Endothelial cell (in vitro differentiated cells): ENCODE measurements around the gene PDZD2. TPM values are rescaled to one million over a fixed set of nuclear protein-coding genes. Genes with fewer than 3 reads are reported as not detected.

Experiments used
- DNase-seq: peaks from one replicate; pipeline ENCODE4 v3.0.0; 2021; ENCODE audit warnings: low spot score
- H3K27ac Mint-ChIP-seq: one replicate; pipeline ENCODE4 v1.8.0; 2021; ENCODE audit warnings: mixed read lengths, inconsistent platforms; ENCODE audit not compliant: unreplicated experiment
- H3K27me3 Mint-ChIP-seq: one replicate; pipeline ENCODE4 v1.8.0; 2021; ENCODE audit warnings: mild to moderate bottlenecking, moderate library complexity, mixed read lengths, inconsistent platforms; ENCODE audit not compliant: unreplicated experiment
- H3K36me3 Mint-ChIP-seq: one replicate; pipeline ENCODE4 v1.8.0; 2021; ENCODE audit warnings: mild to moderate bottlenecking, low read depth, mixed read lengths, inconsistent platforms; ENCODE audit not compliant: unreplicated experiment
- H3K4me1 Mint-ChIP-seq: one replicate; pipeline ENCODE4 v1.8.0; 2021; ENCODE audit warnings: mild to moderate bottlenecking, mixed read lengths, inconsistent platforms; ENCODE audit not compliant: unreplicated experiment
- H3K4me3 Mint-ChIP-seq: one replicate; pipeline ENCODE4 v1.8.0; 2021; ENCODE audit warnings: mild to moderate bottlenecking, mixed read lengths, inconsistent platforms; ENCODE audit not compliant: unreplicated experiment
- H3K9me3 Mint-ChIP-seq: one replicate; pipeline ENCODE4 v1.8.0; 2021; ENCODE audit warnings: mixed read lengths, inconsistent platforms; ENCODE audit not compliant: unreplicated experiment
- total RNA-seq: library from RNA; stranded (reverse); fragmentation: NEBNext Ultra II Directional; extraction: Animal tissue kit (Norgen Biotek cat#: 25700); gene quantifications from one replicate; pipeline ENCODE4 v1.2.1, GENCODE V29; 2021; ENCODE audit not compliant: unreplicated experiment
- TF ChIP-seq, protein P1 (sequence below): fragments of 200-600 bp; sonication (generic); IDR thresholded peaks from one replicate; pipeline ENCODE4 v1.5.0; 2021; ENCODE audit warnings: antibody characterized with exemption; ENCODE audit not compliant: unreplicated experiment

PDZD2 gene
- total RNA-seq, 1 donor from 2014 or later = 71.1 TPM

DNA sequence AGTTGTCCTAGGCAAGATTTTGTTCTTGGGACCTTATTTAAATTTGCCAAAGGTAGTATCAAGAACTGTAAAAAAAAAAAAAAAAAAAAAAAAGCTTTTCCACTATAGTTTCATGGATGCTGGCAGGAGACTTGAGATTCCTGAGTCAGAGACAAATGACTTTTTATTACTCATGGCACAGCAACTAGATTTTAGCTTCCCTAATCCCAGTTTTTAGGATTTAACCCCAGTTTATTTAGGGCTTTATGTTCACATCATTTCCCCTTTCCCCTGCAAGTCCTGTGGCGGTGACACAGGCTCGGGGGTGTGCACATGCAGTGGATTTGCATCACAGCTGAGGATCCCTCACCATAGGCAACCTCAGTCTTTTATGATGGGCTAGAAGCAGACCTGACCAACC is 390.3 kb downstream of the PDZD2 start:
- H3K27ac Mint-ChIP-seq = no peak overlapping the region
- peaks cover 62% of the 10 kb centered on the region for H3K4me1 Mint-ChIP-seq
- no peaks in the 10 kb centered on the region for H3K9me3 Mint-ChIP-seq
- TF ChIP-seq, protein P1, sequence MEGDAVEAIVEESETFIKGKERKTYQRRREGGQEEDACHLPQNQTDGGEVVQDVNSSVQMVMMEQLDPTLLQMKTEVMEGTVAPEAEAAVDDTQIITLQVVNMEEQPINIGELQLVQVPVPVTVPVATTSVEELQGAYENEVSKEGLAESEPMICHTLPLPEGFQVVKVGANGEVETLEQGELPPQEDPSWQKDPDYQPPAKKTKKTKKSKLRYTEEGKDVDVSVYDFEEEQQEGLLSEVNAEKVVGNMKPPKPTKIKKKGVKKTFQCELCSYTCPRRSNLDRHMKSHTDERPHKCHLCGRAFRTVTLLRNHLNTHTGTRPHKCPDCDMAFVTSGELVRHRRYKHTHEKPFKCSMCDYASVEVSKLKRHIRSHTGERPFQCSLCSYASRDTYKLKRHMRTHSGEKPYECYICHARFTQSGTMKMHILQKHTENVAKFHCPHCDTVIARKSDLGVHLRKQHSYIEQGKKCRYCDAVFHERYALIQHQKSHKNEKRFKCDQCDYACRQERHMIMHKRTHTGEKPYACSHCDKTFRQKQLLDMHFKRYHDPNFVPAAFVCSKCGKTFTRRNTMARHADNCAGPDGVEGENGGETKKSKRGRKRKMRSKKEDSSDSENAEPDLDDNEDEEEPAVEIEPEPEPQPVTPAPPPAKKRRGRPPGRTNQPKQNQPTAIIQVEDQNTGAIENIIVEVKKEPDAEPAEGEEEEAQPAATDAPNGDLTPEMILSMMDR = no peak
- peaks cover 19% of the 10 kb centered on the region for H3K36me3 Mint-ChIP-seq
- peaks cover 2% of the 10 kb centered on the region for H3K27me3 Mint-ChIP-seq
- peak overlapping the region; percentile 21 for H3K4me3 Mint-ChIP-seq
- DNase-seq = no peak

DNA sequence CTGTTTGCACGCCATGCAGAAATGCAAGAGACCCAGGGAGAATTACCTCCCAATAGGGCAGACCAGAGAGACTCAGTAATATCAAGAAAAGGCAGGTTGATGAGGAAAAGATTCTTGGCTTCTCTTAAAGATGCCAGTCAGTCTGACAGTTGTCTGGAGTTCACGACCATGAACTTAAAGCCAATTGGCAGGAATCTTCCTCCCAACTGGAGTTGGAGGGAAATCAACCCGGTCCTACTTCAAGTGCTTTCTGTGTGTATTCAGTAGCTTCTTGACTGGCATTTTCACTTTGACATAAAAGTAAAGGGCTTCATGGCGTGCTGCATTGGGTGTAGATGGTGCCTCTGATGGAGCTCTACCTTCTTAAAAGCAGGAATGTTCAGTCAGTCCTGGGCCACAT is 390.9 kb downstream of the PDZD2 start:
- Mint-ChIP-seq H3K27me3 (peaks cover 2% of the 10 kb centered on the region), H3K36me3 (peaks cover 21% of the 10 kb centered on the region), H3K4me3 (no peak overlapping the region), H3K27ac (no peak overlapping the region), H3K9me3 (no peaks in the 10 kb centered on the region), H3K4me1 (peaks cover 60% of the 10 kb centered on the region)
- DNase-seq = no peak
- TF ChIP-seq, protein P1 = no peak

DNA sequence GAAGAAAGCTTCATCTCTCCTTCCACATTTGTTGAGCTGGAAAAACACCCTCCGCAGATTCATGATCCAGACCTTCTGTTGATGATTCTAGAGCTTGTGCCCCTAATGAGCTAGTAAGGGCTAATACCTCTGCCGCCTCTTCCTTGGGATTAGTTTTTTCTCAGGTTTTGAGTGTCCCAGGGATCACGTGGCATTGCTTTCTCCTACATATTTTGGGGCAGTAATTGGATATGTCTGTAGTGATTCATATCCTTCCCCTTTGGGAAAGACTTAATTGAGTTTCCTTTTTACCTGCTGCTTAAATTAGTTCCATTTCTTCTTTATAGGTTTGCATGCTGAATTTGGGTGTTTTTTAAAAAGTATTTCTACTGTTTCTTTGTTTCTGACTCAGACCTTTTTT is 391.3 kb downstream of the PDZD2 start:
- H3K27ac Mint-ChIP-seq = no peak overlapping the region
- peaks cover 56% of the 10 kb centered on the region for H3K4me1 Mint-ChIP-seq
- DNase-seq = no peak
- no peaks in the 10 kb centered on the region for H3K9me3 Mint-ChIP-seq
- H3K27me3 Mint-ChIP-seq = peaks cover 2% of the 10 kb centered on the region
- no peak overlapping the region for H3K4me3 Mint-ChIP-seq
- TF ChIP-seq, protein P1 = no peak
- H3K36me3 Mint-ChIP-seq = peaks cover 24% of the 10 kb centered on the region

DNA sequence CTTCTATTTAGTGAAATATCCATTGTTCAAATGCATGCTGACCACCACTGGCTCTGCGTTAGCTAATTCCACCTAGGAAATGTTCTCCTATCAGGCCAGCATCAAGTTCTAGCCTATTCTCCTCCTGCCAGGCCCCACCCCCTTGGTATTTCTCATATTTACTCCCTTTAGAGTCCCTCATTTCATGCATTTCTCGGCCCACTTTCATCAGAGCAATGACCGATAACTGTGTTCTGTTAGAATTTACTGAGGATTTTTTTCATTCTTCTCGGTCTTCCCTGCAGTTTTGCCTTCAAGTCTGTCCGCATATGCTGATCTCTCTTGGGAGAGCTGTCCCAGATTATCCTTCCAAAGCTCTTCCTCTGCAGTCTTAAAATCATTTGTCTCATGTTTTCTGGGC is 391.8 kb downstream of the PDZD2 start:
- Mint-ChIP-seq H3K27ac (no peak overlapping the region), H3K9me3 (no peaks in the 10 kb centered on the region), H3K4me1 (peaks cover 55% of the 10 kb centered on the region), H3K4me3 (peak overlapping the region; percentile 24), H3K36me3 (peaks cover 24% of the 10 kb centered on the region), H3K27me3 (peaks cover 2% of the 10 kb centered on the region)
- no peak for DNase-seq
- TF ChIP-seq, protein P1 = no peak

DNA sequence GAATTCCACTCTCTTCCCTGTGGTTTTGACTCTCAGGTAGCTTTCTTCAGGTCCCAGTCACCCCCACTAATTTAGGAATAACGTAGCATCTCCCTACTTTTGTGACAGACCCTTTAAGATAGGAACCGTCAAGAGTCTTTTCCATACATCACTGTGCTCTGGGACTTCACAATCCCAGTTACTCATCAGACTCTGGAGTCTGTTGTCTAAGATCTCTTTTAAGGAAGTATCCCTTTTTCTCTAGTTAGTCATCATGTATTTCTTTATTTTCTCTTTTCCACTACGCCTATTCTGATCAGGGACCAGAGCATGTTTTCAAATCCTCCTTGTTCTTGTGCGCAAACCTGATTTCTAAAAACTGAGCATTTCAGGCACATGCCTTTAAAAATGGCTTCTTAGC is 392.2 kb downstream of the PDZD2 start:
- Mint-ChIP-seq H3K27me3 (peaks cover under 1% of the 10 kb centered on the region), H3K9me3 (no peaks in the 10 kb centered on the region), H3K4me1 (peaks cover 51% of the 10 kb centered on the region), H3K4me3 (no peak overlapping the region), H3K36me3 (peaks cover 24% of the 10 kb centered on the region), H3K27ac (no peak overlapping the region)
- TF ChIP-seq, protein P1 = no peak
- DNase-seq = no peak
